VCaP (cell line): ENCODE results near the gene SYTL2.

ENCODE experiments used
- H3K27ac ChIP-seq: fragments of 450-650 bp; 2 replicates; pipeline ENCODE4 v1.5.1; 2017
- TF ChIP-seq, protein P1 (sequence below): fragments of 450-650 bp; conservative IDR thresholded peaks from 2 replicates; pipeline ENCODE4 v1.5.1; 2017; ENCODE audit warnings: mild to moderate bottlenecking, moderate library complexity

The SYTL2 gene

GRCh38 chr11:85647078-85647477, 163.9 kb downstream of the SYTL2 start:
- peak overlapping the region; percentile 78 for H3K27ac ChIP-seq
- TF ChIP-seq, protein P1, sequence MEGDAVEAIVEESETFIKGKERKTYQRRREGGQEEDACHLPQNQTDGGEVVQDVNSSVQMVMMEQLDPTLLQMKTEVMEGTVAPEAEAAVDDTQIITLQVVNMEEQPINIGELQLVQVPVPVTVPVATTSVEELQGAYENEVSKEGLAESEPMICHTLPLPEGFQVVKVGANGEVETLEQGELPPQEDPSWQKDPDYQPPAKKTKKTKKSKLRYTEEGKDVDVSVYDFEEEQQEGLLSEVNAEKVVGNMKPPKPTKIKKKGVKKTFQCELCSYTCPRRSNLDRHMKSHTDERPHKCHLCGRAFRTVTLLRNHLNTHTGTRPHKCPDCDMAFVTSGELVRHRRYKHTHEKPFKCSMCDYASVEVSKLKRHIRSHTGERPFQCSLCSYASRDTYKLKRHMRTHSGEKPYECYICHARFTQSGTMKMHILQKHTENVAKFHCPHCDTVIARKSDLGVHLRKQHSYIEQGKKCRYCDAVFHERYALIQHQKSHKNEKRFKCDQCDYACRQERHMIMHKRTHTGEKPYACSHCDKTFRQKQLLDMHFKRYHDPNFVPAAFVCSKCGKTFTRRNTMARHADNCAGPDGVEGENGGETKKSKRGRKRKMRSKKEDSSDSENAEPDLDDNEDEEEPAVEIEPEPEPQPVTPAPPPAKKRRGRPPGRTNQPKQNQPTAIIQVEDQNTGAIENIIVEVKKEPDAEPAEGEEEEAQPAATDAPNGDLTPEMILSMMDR, result no peak
